Panc1 (cell line): ENCODE data around the gene RAET1E.

Experiments
- CTCF ChIP-seq: fragments of 450-650 bp; IDR thresholded peaks from 2 replicates; pipeline ENCODE4 v1.5.1; 2017; ENCODE audit warnings: mild to moderate bottlenecking
- POLR2AphosphoS5 ChIP-seq: IDR thresholded peaks from 2 replicates; pipeline ENCODE4 v1.6.1; 2012; ENCODE audit warnings: mild to moderate bottlenecking, low read depth, low read length, moderate library complexity
- REST ChIP-seq, 2 experiments: IDR thresholded peaks; 2 replicates each; pipeline ENCODE4 v1.6.1; 2011 to 2012; ENCODE audit warnings: low read depth in 2 of 2, control low read depth in 1 of 2, low read length in 1 of 2, mild to moderate bottlenecking in 1 of 2, moderate library complexity in 1 of 2; ENCODE audit not compliant: insufficient read depth in 1 of 2

DNA sequence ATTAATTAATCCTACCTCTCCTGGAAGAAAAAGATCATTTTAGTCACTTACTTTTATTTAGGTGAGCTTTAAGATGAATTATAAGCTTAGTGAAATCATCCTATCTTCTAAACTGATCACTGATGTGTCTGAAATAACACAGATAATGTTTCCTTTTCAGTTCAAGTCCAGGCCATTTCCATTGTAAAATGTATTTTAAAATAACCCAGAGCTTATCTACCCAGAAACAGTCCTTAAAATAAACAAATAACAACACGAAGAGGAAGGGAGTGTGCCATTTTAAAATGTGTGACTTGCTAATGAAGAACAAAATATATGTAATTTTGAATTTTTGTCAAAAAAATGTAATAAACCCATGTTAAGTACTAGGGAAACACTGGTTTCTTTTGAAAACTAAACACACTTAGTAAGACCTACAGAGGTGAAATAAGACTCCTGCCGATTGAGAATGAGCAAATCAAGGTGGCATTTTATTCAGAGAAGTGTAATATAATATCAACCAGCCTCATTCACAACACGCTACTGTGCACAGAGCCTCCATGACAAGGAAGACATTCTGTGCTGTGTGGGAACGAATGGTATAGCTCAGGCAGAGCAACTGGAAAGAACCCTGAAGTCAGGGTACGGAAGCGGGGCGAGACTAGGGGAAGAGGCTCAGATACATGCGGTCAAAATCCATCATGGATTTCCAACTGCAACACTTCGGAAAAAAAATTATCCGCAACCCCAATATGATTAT is 41.5 kb downstream of the RAET1E start:
- TF ChIP-seq CTCF = no peak
- no peak; the same call in 1 of the 2 replicates for TF ChIP-seq POLR2AphosphoS5
- no peak for TF ChIP-seq REST (IDR thresholded peaks at IDR 0.05; ENCODE audit: insufficient read depth in 1 of 2, low read depth in 2 of 2, low read length in 1 of 2)
